GM21390 (cell line): ENCODE data around the gene GLUL.
A peak's percentile ranks its signal among the peaks of the same experiment; 100 is the strongest.

Experiments
- ATAC-seq: cut with Tn5 transposase; IDR thresholded peaks from one replicate; pipeline ENCODE4 v1.9.1; 2021; ENCODE audit not compliant: unreplicated experiment

GLUL gene

GRCh38 chr1:182391362-182392049 lies at the start of gene GLUL:
Gene GLUL (minus strand): TSS chr1:182391790. CDS start chr1:182388737, 3,053 bp downstream.
- peak; percentile 74 for ATAC-seq

- ATAC-seq, result no peak
These were observed 46.7 kb upstream of the GLUL start for GRCh38 chr1:182438326-182438725.

- no peak for ATAC-seq
These were observed 42.0 kb upstream of the GLUL start for GRCh38 chr1:182433580-182433979.

- no peak for ATAC-seq
These were observed 39.7 kb upstream of the GLUL start for GRCh38 chr1:182431278-182431677.

- ATAC-seq, result no peak
These were observed 38.9 kb upstream of the GLUL start for GRCh38 chr1:182430263-182431068.

- peak; percentile 27 for ATAC-seq
These were observed 36.5 kb upstream of the GLUL start for GRCh38 chr1:182428043-182428442.

GRCh38 chr1:182426442-182427430 lies 35.1 kb upstream of the GLUL start:
- ATAC-seq, result peak; percentile 72

GRCh38 chr1:182415789-182416188 lies 24.2 kb upstream of the GLUL start:
- no peak for ATAC-seq

- ATAC-seq, result no peak
These were observed 22.4 kb upstream of the GLUL start for GRCh38 chr1:182413969-182414368.

GRCh38 chr1:182413486-182413885 lies 21.9 kb upstream of the GLUL start:
- ATAC-seq, result no peak

GRCh38 chr1:182410620-182411273 lies 19.2 kb upstream of the GLUL start:
- no peak for ATAC-seq

GRCh38 chr1:182410138-182410537 lies 18.5 kb upstream of the GLUL start:
- no peak for ATAC-seq

- no peak for ATAC-seq
These were observed 17.0 kb upstream of the GLUL start for GRCh38 chr1:182408435-182409075.

- no peak for ATAC-seq
These were observed 16.1 kb upstream of the GLUL start for GRCh38 chr1:182407724-182408123.

- ATAC-seq, result no peak
These were observed 14.4 kb upstream of the GLUL start for GRCh38 chr1:182406012-182406411.

- ATAC-seq, result no peak
These were observed 14.0 kb upstream of the GLUL start for GRCh38 chr1:182405578-182405977.

GRCh38 chr1:182404781-182405180 lies 13.2 kb upstream of the GLUL start:
- no peak for ATAC-seq

- no peak for ATAC-seq
These were observed 9.0 kb upstream of the GLUL start, which contains the start of gene TEDDM1 for GRCh38 chr1:182400567-182400966. Gene TEDDM1 (minus strand): TSS chr1:182400667. CDS start chr1:182400485, 182 bp downstream.

- no peak for ATAC-seq
These were observed 6.2 kb upstream of the GLUL start for GRCh38 chr1:182397653-182398393.
